HG03108 (cell line): ENCODE data around the gene BCAS3.

Experiments
- ATAC-seq: cut with Tn5 transposase; IDR thresholded peaks from one replicate; pipeline ENCODE4 v1.9.1; 2021; ENCODE audit warnings: moderate library complexity; ENCODE audit not compliant: unreplicated experiment

The BCAS3 gene

GRCh38 chr17:61307905-61308886 is 630.5 kb downstream of the BCAS3 start:
- ATAC-seq, result no peak

DNA sequence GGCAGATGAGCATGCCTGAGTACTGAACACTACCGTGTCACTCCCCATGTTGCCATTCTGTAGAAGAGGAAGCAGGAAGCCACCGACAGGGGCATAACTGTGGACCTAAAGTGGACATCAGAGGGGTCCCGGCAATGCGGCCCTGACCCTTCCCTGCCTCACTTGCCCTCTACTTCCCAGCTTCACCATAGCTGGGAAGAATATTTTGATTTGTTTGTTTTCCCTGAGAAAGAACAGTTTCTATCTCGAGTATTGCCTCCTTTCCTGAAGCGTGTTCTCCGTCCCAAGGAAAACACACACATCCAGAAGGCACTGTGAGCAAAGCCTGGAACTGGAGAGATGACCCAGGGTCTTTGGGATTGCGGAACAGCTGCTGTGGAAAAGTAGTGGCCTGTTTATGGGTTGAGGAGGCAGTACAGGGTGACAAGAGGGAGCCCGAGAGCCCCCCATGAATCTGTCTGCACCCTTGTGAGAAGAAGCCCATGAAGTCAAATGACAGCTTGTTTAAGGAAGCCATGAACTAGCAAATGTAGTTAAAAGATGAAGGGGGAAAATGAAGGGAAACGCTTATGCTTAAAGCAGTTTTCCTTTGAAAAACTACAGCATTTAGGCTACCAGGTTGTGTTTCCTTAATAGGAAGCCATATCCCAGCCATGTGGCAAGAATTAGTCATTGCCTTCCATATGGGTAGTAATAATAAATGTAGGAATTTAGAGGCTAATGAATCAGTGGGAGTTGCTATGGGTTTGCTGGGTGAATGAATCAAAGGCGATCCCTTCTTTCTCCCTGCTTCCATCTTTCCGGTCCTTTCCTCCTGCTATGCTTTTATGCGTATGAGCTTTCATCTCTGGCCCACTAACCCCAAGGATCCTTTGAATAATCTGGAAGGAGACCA is 632.0 kb downstream of the BCAS3 start:
- ATAC-seq, result no peak

GRCh38 chr17:61310590-61310989 is 632.9 kb downstream of the BCAS3 start:
- ATAC-seq, result no peak

DNA sequence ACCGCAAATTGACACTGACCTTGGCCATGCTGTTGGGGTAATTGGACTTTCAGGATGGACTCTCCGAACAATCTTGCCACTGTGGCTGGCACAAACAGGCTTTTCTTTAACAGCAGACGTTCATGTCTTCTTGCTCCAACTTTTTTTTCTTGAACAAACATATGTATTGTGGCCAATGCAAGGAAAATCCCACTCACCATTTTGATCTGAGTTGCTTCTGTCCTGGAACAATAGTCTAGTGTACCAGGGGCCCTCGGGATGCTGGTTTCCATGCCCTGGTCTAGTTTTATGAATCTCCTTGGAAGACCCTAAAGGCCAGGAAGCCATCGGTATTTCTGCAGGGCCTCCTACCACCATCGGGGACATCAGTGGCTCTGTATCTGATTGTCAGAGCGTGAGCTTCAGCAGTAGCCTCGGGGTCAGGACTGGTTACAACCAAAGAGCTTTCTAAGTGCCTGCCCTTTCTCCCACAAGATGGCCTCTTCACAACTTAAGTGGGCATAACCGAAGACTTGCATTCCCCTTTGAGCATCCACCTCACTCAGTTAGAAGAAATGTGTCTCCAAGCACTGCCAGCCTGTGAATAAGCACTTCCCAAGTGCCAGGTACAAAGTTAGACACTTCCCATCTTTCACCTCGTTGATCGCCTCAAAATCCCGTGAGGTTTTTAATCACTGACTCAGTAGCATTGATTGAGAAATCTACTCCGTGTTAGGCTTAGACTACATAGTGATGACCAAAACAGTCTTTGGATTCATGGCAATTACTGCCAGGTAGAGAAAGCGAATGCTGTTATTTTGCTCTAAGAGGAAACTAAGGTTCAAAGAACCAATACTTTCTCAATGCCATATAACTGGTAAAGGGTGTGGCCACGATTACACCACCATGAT is 635.0 kb downstream of the BCAS3 start:
- ATAC-seq, result no peak

- no peak for ATAC-seq
These were observed 636.0 kb downstream of the BCAS3 start for GRCh38 chr17:61313461-61314326.

GRCh38 chr17:61314368-61315078 is 636.9 kb downstream of the BCAS3 start:
- no peak for ATAC-seq

GRCh38 chr17:61316633-61317032 is 639.0 kb downstream of the BCAS3 start:
- ATAC-seq, result no peak

DNA sequence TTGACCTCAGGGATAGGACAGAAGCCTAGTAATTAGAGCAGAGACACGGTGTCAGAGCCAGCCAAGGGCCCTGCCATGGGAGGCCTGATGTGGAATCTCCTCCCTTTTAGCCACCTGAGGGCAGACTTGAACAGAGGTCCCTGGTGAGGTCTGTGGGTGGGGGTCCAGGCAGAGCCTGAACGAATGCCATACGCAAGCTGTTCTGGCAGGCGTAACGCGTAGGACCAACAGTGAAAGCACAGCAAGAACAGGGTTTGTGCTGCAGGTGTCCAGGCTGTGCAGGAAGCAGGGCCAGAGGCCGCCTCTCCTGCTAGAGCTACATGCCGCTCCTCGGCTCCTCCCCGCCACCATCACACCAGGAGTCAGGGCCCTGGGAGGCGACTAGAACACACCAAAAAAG is 640.1 kb downstream of the BCAS3 start:
- ATAC-seq, result no peak

DNA sequence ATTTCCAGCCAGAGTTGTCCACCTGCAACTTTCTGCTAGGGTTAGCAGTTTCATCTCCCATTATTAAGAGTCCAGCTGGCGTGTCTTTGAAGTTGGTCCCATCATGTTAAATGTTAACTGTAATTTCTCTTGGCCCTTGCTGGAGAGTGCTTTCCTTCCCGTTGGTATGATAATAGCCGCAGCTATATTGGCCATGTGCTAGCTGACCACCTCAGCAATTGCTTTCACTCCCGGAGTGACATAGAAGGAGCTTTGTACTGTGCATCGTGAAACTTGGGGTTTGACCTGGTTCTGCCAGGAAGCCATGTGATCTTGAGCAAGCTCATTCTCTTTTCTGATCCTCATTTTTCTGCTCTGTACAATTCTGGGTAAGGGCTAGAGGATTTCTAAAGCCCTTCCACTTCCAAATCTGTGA is 641.0 kb downstream of the BCAS3 start:
- no peak for ATAC-seq

GRCh38 chr17:61321344-61321743 is 643.7 kb downstream of the BCAS3 start:
- ATAC-seq, result no peak

GRCh38 chr17:61322325-61323002 is 644.8 kb downstream of the BCAS3 start:
- no peak for ATAC-seq

DNA sequence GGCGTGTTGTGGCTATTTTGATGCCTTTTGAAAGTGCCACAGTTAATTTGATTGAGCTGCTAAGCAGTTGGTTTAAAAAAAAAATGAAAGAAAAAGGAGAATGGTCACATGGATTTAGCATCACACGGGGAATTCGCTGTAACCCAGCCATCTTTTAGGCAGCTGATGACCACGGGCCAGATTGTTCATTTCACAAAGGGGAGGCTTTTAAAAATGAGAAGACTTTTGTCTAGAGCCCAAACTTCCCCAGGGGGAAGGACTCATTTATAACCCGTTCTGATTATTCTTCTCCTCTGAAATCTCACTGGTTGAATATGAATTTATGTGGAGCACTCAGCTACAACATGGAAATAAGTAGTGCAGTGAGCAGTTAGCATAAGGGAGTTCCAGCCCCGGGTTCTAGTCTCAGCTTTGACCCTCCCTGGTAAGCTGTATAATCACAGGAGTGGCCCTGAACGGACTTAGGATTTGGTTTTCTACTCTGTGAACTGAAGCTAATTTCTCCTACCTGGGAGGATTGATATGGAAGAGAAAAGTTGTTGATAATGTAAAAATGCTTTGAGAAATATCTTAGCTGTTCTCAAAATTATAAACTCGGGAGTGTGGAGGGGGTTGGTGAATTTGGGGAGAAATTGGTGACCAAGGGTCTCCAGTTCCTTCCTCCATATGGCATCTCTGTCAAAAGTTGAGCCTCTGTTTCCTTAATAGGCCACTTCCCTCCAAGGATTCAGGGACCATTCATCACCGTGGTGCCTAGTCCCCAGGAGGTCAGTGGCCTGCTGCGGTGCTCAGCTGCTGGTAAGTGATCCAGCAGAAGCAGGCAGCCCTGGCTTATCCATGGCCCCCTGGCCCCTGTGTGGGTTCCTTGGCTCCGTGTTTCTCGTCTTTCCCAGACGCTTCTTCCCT is 645.6 kb downstream of the BCAS3 start:
- no peak for ATAC-seq

- ATAC-seq, result no peak
These were observed 646.5 kb downstream of the BCAS3 start for GRCh38 chr17:61323909-61324868.

- ATAC-seq, result no peak
These were observed 647.3 kb downstream of the BCAS3 start for GRCh38 chr17:61324950-61325349.

DNA sequence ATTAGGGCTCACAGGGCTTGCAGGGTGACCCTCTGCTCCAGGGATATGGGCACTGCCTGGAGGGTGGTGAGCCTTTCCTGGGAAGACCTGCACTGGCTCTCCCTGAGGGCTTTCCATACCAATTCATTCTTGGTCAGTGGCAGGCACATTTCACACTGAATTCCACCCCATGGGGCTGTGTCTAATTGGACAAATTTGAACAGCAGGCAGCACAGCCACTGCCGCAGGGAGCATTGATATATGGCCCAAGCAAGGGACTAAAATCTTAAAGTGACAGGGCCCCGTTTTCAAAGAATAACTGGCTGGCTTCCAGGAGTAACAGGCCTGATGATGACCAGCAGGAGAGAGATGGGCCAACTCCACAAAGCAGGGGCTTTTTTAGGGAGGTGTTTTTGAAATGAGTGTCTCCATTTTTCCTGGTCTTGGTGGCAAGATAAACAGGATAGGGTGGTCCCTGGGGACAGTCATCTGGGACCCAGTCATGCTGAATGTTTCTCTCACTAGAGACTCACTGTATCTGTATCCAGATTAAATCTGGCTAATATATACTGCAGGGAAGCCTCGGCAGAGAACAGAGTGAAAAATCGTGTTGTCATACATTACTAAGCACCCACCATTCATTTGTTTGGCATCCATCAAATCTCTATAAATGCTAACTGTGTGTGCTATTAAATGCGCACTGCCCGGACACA is 647.9 kb downstream of the BCAS3 start:
- ATAC-seq, result no peak

DNA sequence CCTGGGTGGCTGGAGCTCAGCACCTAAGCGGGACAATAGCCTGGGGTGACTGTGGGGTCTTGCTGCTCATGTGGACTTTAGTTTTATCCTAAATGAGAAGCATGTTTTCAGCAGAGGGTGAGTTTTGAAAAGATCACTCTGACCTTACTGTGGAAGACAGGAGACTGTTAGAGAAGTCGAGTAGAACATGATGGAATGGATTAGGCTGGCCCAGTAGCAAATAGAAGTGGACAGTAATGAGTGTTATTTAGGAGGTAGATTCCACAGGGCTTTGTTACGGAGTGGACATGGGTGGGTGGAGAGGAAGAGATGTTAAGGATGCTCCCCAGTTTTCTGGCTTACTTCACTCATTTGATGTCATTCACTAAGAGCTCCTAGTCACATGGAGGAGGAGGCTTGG is 648.7 kb downstream of the BCAS3 start:
- no peak for ATAC-seq
